Smooth muscle cell (in vitro differentiated cells): ENCODE results near the gene TUBB4B. TPM values are rescaled to one million over a fixed set of nuclear protein-coding genes. Genes with fewer than 3 reads are reported as not detected.

Experiments used
- DNase-seq: peaks from one replicate; lab custom pipeline; 2025; ENCODE audit not compliant: unreplicated experiment; lab: John Stamatoyannopoulos, UW
- H2AFZ ChIP-seq: fragments of 200-600 bp; sonication (generic); 2 replicates; pipeline ENCODE4 v1.6.0; 2016; ENCODE audit warnings: antibody characterized with exemption, low read depth, mild to moderate bottlenecking
- H3F3A ChIP-seq: fragments of 200-600 bp; sonication (generic); 2 replicates; pipeline ENCODE4 v1.6.0; 2017; ENCODE audit warnings: antibody characterized with exemption, low read depth
- H3K27ac ChIP-seq: fragments of 200-600 bp; sonication (generic); 2 replicates; pipeline ENCODE4 v1.5.1; 2016; ENCODE audit warnings: low read depth, mild to moderate bottlenecking
- H3K27me3 ChIP-seq: fragments of 200-600 bp; sonication (generic); 2 replicates; pipeline ENCODE4 v1.6.1; 2016; ENCODE audit warnings: low read depth, mild to moderate bottlenecking
- H3K36me3 ChIP-seq: fragments of 200-600 bp; sonication (generic); 2 replicates; pipeline ENCODE4 v1.5.1; 2016; ENCODE audit warnings: low read depth
- H3K4me1 ChIP-seq: fragments of 200-600 bp; sonication (generic); 2 replicates; pipeline ENCODE4 v1.5.1; 2016; ENCODE audit warnings: low read depth
- H3K4me2 ChIP-seq: fragments of 200-600 bp; sonication (generic); 2 replicates; pipeline ENCODE4 v1.6.0; 2016; ENCODE audit warnings: mild to moderate bottlenecking
- H3K4me3 ChIP-seq: fragments of 200-600 bp; sonication (generic); 2 replicates; pipeline ENCODE4 v1.5.1; 2016; ENCODE audit warnings: mild to moderate bottlenecking
- H3K79me2 ChIP-seq: fragments of 200-600 bp; sonication (generic); 2 replicates; pipeline ENCODE4 v1.6.0; 2016; ENCODE audit warnings: low read depth, mild to moderate bottlenecking
- H3K9ac ChIP-seq: fragments of 200-600 bp; sonication (generic); 2 replicates; pipeline ENCODE4 v1.6.0; 2016; ENCODE audit warnings: low read depth
- H3K9me3 ChIP-seq: fragments of 200-600 bp; sonication (generic); replicated peaks from 2 replicates; pipeline ENCODE4 v1.5.1; 2016; ENCODE audit warnings: low read depth
- H4K20me1 ChIP-seq: fragments of 200-600 bp; sonication (generic); 2 replicates; pipeline ENCODE4 v1.6.0; 2016; ENCODE audit warnings: low read depth
- CTCF ChIP-seq: fragments of 200-600 bp; sonication (generic); IDR thresholded peaks from 2 replicates; pipeline ENCODE4 v1.5.1; 2017; ENCODE audit warnings: borderline replicate concordance, mild to moderate bottlenecking, antibody characterized with exemption; ENCODE audit not compliant: insufficient read depth, poor library complexity, severe bottlenecking
- WGBS: methylation state at CpG from one replicate; pipeline ENCODE4 v1.1.7; 2016; ENCODE audit warnings: low lambda C conversion rate; 5-methylcytosine and 5-hydroxymethylcytosine counted together
- polyA plus RNA-seq: library from polyadenylated mRNA; unstranded; fragments of >200 nt; fragmentation: Nextera tagmentation; extraction: Ambion mirVana; gene quantifications from 2 replicates; pipeline ENCODE4 v1.2.1, GENCODE V29; 2016
- total RNA-seq: library from RNA; depleted of rRNA; stranded (reverse); fragments of >200 nt; gene quantifications from 2 replicates; pipeline ENCODE4 v1.2.3, GENCODE V29; 2014

TUBB4B gene
- total and polyA plus RNA-seq, 2 experiments from 2014 or later: 164 to 317 TPM

DNA sequence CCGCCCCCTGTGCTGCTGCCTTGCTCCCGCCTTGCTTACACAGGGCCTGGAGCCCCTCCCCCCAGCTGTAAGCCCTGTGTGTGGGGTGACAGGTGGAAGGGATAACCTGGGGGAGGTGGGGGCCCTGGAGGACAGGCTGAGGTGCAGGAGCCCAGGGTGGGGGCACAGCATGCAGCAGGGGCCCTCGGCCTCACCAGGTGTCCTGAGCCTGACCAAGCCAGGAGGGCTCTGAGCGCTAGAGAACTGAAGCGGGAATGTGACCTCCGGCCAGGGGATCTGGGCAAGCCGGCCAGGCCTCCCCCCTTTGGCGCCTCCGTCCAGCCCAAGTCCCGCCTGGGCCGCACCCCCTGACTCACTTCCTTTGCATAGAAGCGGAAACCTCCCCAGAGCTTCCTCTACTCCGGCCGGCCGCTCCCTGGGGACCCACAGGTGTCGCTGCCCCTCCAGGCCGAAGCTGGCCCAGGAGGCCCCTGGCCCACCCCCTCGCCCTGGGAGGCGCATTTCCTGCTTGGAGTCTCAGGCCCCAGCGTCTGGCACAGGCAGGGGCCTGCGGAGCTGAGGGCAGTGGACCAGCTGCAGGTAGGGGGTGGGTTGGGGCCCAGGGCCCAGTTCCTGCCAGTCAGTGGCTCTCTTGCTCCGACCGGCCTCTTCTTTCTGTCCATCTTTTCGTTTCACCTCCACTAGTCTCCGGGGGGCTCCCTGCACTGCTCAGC, 36.4 kb downstream of the TUBB4B start, which contains the start of gene TOR4A:
Gene TOR4A, plus strand, starts transcription at position 398 of the 713 bp plus-strand sequence. CDS start 964 bp downstream, outside the sequence.
- DNase-seq: no peak
- peaks cover 39% of the 10 kb centered on the region for H4K20me1 ChIP-seq
- WGBS: 38% methylated on average over 23 of the region's 25 CpGs
- peaks cover 15% of the 10 kb centered on the region for H3K4me1 ChIP-seq
- no peak within 1 kb of the TSS for H3K27ac ChIP-seq
- peak within 1 kb of the TSS; percentile 88 for H3K4me2 ChIP-seq
- H3K79me2 ChIP-seq: no peaks in the 10 kb centered on the region
- peaks cover 12% of the 10 kb centered on the region for H3K27me3 ChIP-seq
- H3K9me3 ChIP-seq: no peaks in the 10 kb centered on the region
- TF ChIP-seq CTCF: no peak
- H3K36me3 ChIP-seq: no peaks in the 10 kb centered on the region
- no peaks in the 10 kb centered on the region for H3F3A ChIP-seq
- H3K9ac ChIP-seq: no peak within 1 kb of the TSS
- H3K4me3 ChIP-seq: peak within 1 kb of the TSS; percentile 50
- H2AFZ ChIP-seq: no peak within 1 kb of the TSS

GRCh38 chr9:137278061-137278701, 37.1 kb downstream of the TUBB4B start:
- Histone ChIP-seq H4K20me1 (peaks cover 34% of the 10 kb centered on the region), H3K4me1 (peaks cover 15% of the 10 kb centered on the region), H3K4me3 (peak overlapping the region; percentile 50), H3F3A (no peaks in the 10 kb centered on the region), H2AFZ (no peak overlapping the region), H3K79me2 (no peaks in the 10 kb centered on the region), H3K27me3 (peaks cover 12% of the 10 kb centered on the region), H3K27ac (no peak overlapping the region), H3K9ac (no peak overlapping the region), H3K9me3 (no peaks in the 10 kb centered on the region), H3K36me3 (no peaks in the 10 kb centered on the region), H3K4me2 (peak overlapping the region; percentile 88)
- TF ChIP-seq CTCF: no peak
- WGBS: 57% methylated on average over 34 of the region's 54 CpGs
- DNase-seq: no peak

- Histone ChIP-seq H3K27me3 (peaks cover 12% of the 10 kb centered on the region), H3F3A (no peaks in the 10 kb centered on the region), H3K4me1 (peaks cover 15% of the 10 kb centered on the region), H3K9me3 (no peaks in the 10 kb centered on the region), H2AFZ (no peak overlapping the region), H3K4me3 (no peak overlapping the region), H3K27ac (no peak overlapping the region), H3K36me3 (no peaks in the 10 kb centered on the region), H3K79me2 (no peaks in the 10 kb centered on the region), H3K4me2 (peak overlapping the region; percentile 88), H3K9ac (no peak overlapping the region), H4K20me1 (peaks cover 30% of the 10 kb centered on the region)
- no peak for DNase-seq
- WGBS: 94% methylated on average over 112 of the region's 139 CpGs
- TF ChIP-seq CTCF: no peak
Measured at GRCh38 chr9:137278721-137279711, 37.9 kb downstream of the TUBB4B start.
